HG02623 (cell line): ENCODE measurements around the gene TLE7.

Source experiments
- ATAC-seq: cut with Tn5 transposase; IDR thresholded peaks from one replicate; pipeline ENCODE4 v1.9.1; 2021; ENCODE audit warnings: moderate library complexity; ENCODE audit not compliant: unreplicated experiment

The TLE7 gene

GRCh38 chr16:71442051-71442440 is at the start of gene TLE7:
Gene TLE7 (minus strand): TSS chr16:71442054. CDS start chr16:71433324, 8,730 bp downstream.
- no peak for ATAC-seq

- ATAC-seq, result no peak
These were observed 49.2 kb upstream of the TLE7 start for GRCh38 chr16:71491054-71491453.

- ATAC-seq, result no peak
These were observed 48.5 kb upstream of the TLE7 start for GRCh38 chr16:71490361-71490760.

- ATAC-seq, result no peak
These were observed 47.3 kb upstream of the TLE7 start, which contains the start of gene ZNF19 for GRCh38 chr16:71489122-71489521. Gene ZNF19 (minus strand): TSS chr16:71489324. CDS start chr16:71482114, 7,210 bp downstream.

- ATAC-seq, result peak; percentile 89
These were observed 42.4 kb upstream of the TLE7 start for GRCh38 chr16:71484006-71484893.

- ATAC-seq, result no peak
These were observed 40.7 kb upstream of the TLE7 start for GRCh38 chr16:71482569-71482968.

- no peak for ATAC-seq
These were observed 39.1 kb upstream of the TLE7 start for GRCh38 chr16:71480956-71481355.

- no peak for ATAC-seq
These were observed 37.6 kb upstream of the TLE7 start for GRCh38 chr16:71479420-71479819.

GRCh38 chr16:71476457-71477124 is 34.7 kb upstream of the TLE7 start:
- no peak for ATAC-seq

- ATAC-seq, result no peak
These were observed 33.0 kb upstream of the TLE7 start for GRCh38 chr16:71474864-71475263.

GRCh38 chr16:71473891-71474290 is 32.0 kb upstream of the TLE7 start:
- no peak for ATAC-seq

GRCh38 chr16:71472931-71473330 is 31.1 kb upstream of the TLE7 start:
- ATAC-seq, result no peak

GRCh38 chr16:71472051-71472450 is 30.2 kb upstream of the TLE7 start:
- ATAC-seq, result no peak

- ATAC-seq, result no peak
These were observed 26.0 kb upstream of the TLE7 start for GRCh38 chr16:71467810-71468209.

GRCh38 chr16:71464231-71464630 is 22.4 kb upstream of the TLE7 start:
- ATAC-seq, result no peak

- peak; percentile 96 for ATAC-seq
These were observed 20.1 kb upstream of the TLE7 start, which contains the start of gene ZNF23 for GRCh38 chr16:71461686-71462648. Gene ZNF23 (minus strand): TSS chr16:71462247. CDS start chr16:71456796, 5,451 bp downstream.

GRCh38 chr16:71460941-71461340 is 19.1 kb upstream of the TLE7 start:
- no peak for ATAC-seq

- ATAC-seq, result no peak
These were observed 18.4 kb upstream of the TLE7 start for GRCh38 chr16:71460236-71460635.

GRCh38 chr16:71459510-71459909 is 17.7 kb upstream of the TLE7 start:
- no peak for ATAC-seq

- no peak for ATAC-seq
These were observed 14.9 kb upstream of the TLE7 start for GRCh38 chr16:71456801-71457200.

GRCh38 chr16:71453036-71453435 is 11.2 kb upstream of the TLE7 start:
- no peak for ATAC-seq
